GM23338 (cell line): ENCODE data around the gene CXCR5. TPM values are rescaled to one million over a fixed set of nuclear protein-coding genes. Genes with fewer than 3 reads are reported as not detected.

Experiments used
- ATAC-seq: fragments of 200-7000 bp; cut with Tn5 transposase; 3 replicates; pipeline ENCODE4 v1.9.1; 2020
- DNase-seq: peaks from one replicate; pipeline ENCODE4 v3.0.0-alpha.2; 2015; ENCODE audit warnings: low spot score
- H2AFZ ChIP-seq: fragments of 200-600 bp; sonication (generic); 2 replicates; pipeline ENCODE4 v1.8.0; 2016; ENCODE audit warnings: antibody characterized with exemption, mild to moderate bottlenecking, moderate library complexity
- H3F3A ChIP-seq: fragments of 200-600 bp; sonication (generic); replicated peaks from 2 replicates; pipeline ENCODE4 v1.8.0; 2017; ENCODE audit warnings: antibody characterized with exemption, mixed run types, low read depth
- H3K27ac ChIP-seq: fragments of 200-600 bp; sonication (generic); 2 replicates; pipeline ENCODE4 v1.6.1; 2016; ENCODE audit warnings: low read depth
- H3K27me3 ChIP-seq: fragments of 200-600 bp; sonication (generic); 2 replicates; pipeline ENCODE4 v1.8.0; 2016; ENCODE audit warnings: mild to moderate bottlenecking, mixed run types, moderate library complexity; ENCODE audit not compliant: insufficient read depth
- H3K36me3 ChIP-seq: fragments of 200-600 bp; sonication (generic); 2 replicates; pipeline ENCODE4 v1.8.0; 2016; ENCODE audit warnings: mild to moderate bottlenecking; ENCODE audit not compliant: insufficient read depth
- H3K4me1 ChIP-seq: fragments of 200-600 bp; sonication (generic); 2 replicates; pipeline ENCODE4 v1.8.0; 2016; ENCODE audit warnings: mild to moderate bottlenecking, moderate library complexity; ENCODE audit not compliant: insufficient read depth
- H3K4me2 ChIP-seq: fragments of 200-600 bp; sonication (generic); 2 replicates; pipeline ENCODE4 v1.7.1; 2017; ENCODE audit warnings: mixed run types
- H3K4me3 ChIP-seq: fragments of 200-600 bp; sonication (generic); 2 replicates; pipeline ENCODE4 v1.6.1; 2016; ENCODE audit warnings: mixed run types
- H3K79me2 ChIP-seq: fragments of 200-600 bp; sonication (generic); replicated peaks from 2 replicates; pipeline ENCODE4 v1.8.0; 2017; ENCODE audit warnings: mild to moderate bottlenecking; ENCODE audit not compliant: insufficient read depth
- H3K9me2 ChIP-seq: fragments of 200-600 bp; sonication (generic); 2 replicates; pipeline ENCODE4 v1.8.0; 2017; ENCODE audit not compliant: insufficient read depth
- H4K20me1 ChIP-seq: fragments of 200-600 bp; sonication (generic); replicated peaks from 2 replicates; pipeline ENCODE4 v1.8.0; 2017; ENCODE audit warnings: mild to moderate bottlenecking; ENCODE audit not compliant: insufficient read depth
- H3K27ac Mint-ChIP-seq: 2 replicates; pipeline ENCODE4 v1.8.0; 2020; ENCODE audit warnings: inconsistent platforms, mild to moderate bottlenecking, moderate library complexity, mixed read lengths
- H3K27me3 Mint-ChIP-seq: 3 replicates; pipeline ENCODE4 v1.8.0; 2022; ENCODE audit warnings: low read depth, mild to moderate bottlenecking, moderate library complexity, mixed read lengths, inconsistent platforms; ENCODE audit not compliant: insufficient read depth, poor library complexity
- H3K36me3 Mint-ChIP-seq: 3 replicates; pipeline ENCODE4 v1.8.0; 2021; ENCODE audit warnings: low read depth, mild to moderate bottlenecking, inconsistent platforms, moderate library complexity, mixed read lengths
- H3K4me1 Mint-ChIP-seq: 3 replicates; pipeline ENCODE4 v1.8.0; 2020; ENCODE audit warnings: mild to moderate bottlenecking, inconsistent platforms, mixed read lengths
- H3K4me3 Mint-ChIP-seq: 3 replicates; pipeline ENCODE4 v1.8.0; 2021; ENCODE audit warnings: moderate library complexity, mild to moderate bottlenecking, inconsistent platforms, mixed read lengths
- H3K9me3 Mint-ChIP-seq: 3 replicates; pipeline ENCODE4 v1.8.0; 2020; ENCODE audit warnings: moderate library complexity, mild to moderate bottlenecking, inconsistent platforms, mixed read lengths
- CTCF ChIP-seq, 2 experiments: fragments of 200-600 bp in 1 of 2; sonication (generic) in 1 of 2; conservative IDR thresholded peaks; 2 replicates each; pipeline versions ENCODE4 v1.5.1 to v1.6.1; 2016 to 2017; ENCODE audit warnings: antibody characterized with exemption in 2 of 2, low read depth in 2 of 2, mild to moderate bottlenecking in 2 of 2, moderate library complexity in 1 of 2
- EZH2phosphoT487 ChIP-seq: fragments of 200-600 bp; sonication (generic); IDR thresholded peaks from one replicate; pipeline ENCODE4 v1.8.1; 2018; ENCODE audit warnings: antibody characterized with exemption; ENCODE audit not compliant: unreplicated experiment
- NANOG ChIP-seq: IDR thresholded peaks from 2 replicates; pipeline ENCODE4 v1.6.1; 2016; ENCODE audit warnings: antibody characterized with exemption, borderline replicate concordance
- POLR2AphosphoS5 ChIP-seq: IDR thresholded peaks from 2 replicates; pipeline ENCODE4 v1.6.1; 2016; ENCODE audit warnings: antibody characterized with exemption, low read depth
- ZNF114 ChIP-seq: fragments of 250-450 bp; sonication (Bioruptor Pico); IDR thresholded peaks from 2 replicates; pipeline ENCODE4 v1.5.0; 2020; ENCODE audit warnings: mild to moderate bottlenecking, moderate library complexity
- ZNF331 ChIP-seq: fragments of 250-450 bp; sonication (Bioruptor Pico); IDR thresholded peaks from 2 replicates; pipeline ENCODE4 v1.5.0; 2020; ENCODE audit warnings: low read depth, mild to moderate bottlenecking, moderate library complexity
- polyA plus RNA-seq: library from polyadenylated mRNA; unstranded; fragments of >200 nt; fragmentation: Nextera tagmentation; extraction: Ambion mirVana; gene quantifications from 2 replicates; pipeline ENCODE4 v1.2.1, GENCODE V29; 2016
- total RNA-seq: library from RNA; depleted of rRNA; stranded (reverse); fragments of >200 nt; shearing (Covaris generic); gene quantifications from 2 replicates; pipeline ENCODE4 v1.2.3, GENCODE V29; 2014
- TF ChIP-seq, protein P1 (sequence below): IDR thresholded peaks from 2 replicates; pipeline ENCODE4 v1.6.1; 2016; ENCODE audit warnings: antibody characterized with exemption

The CXCR5 gene
- total and polyA plus RNA-seq, 2 experiments from 2014 or later: 0.18 TPM; not detected in 1

DNA sequence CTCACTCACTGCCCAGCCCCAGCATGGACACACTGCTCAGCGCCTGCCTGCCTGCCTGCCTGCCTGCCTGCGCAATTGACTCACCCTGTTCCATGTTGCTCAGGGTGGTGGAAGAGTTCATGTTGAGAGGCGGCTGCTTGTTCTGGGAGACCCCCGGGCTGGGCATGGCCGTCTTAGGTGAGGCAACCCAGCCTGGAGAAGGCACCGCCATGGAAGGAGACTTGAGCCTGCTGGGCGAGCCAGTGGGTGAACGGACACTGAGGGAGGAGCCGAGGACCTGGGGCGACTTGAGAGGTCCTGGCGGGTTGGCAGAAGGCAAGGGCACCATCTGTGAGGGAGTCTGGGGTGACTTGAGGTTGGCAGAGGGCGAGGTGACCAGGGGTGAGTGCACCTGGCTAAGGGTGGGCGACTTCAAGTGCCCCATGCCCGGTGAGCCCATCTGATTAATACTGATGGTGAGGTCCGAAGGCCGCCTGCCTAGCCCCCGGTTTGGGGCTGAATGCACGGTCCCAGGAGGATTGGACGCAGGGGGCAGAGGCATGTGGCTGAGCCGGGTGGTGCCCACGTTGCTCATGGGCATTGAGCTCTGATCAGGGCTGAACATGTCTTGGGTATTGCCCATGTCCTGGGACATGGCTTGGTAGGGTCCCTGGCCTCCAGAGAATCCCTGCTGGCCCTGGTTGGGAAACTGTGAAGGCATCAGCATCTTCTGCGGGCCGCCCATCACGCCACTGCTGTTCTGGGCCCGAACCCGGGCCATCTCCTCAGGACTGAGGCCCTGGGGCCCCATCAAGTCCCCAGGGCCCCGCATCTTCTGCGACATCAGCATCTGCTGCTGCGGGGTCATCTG lies 17.1 kb downstream of the CXCR5 start (continued):
- TF ChIP-seq ZNF114 (no peak), POLR2AphosphoS5 (no peak; the same call in 1 of the 2 replicates)

GRCh38 chr11:118901494-118902335 lies 18.0 kb downstream of the CXCR5 start:
- Mint-ChIP-seq H3K27me3 (peaks cover 22% of the 10 kb centered on the region), H3K36me3 (peaks cover 66% of the 10 kb centered on the region), H3K9me3 (no peaks in the 10 kb centered on the region; the same call in 2 of the 3 replicates), H3K4me3 (no peak overlapping the region), H3K4me1 (peaks cover 30% of the 10 kb centered on the region), H3K27ac (no peak overlapping the region)
- H4K20me1 ChIP-seq: peaks cover 20% of the 10 kb centered on the region
- peaks cover 27% of the 10 kb centered on the region for H3K79me2 ChIP-seq
- H3K4me2 ChIP-seq: no peak overlapping the region
- no peak overlapping the region for H3K27ac ChIP-seq
- 0 out of 2 replicates have a peak, but pooled peaks cover 3% of the 10 kb centered on the region for H3F3A ChIP-seq
- no peak overlapping the region for H3K4me3 ChIP-seq
- no peaks in the 10 kb centered on the region for H3K9me2 ChIP-seq
- peaks cover 19% of the 10 kb centered on the region for H3K4me1 ChIP-seq
- DNase-seq (no peak), ATAC-seq (no peak)
- no peaks in the 10 kb centered on the region for H3K27me3 ChIP-seq
- H3K36me3 ChIP-seq: peaks cover 16% of the 10 kb centered on the region; the same call in 1 of the 2 replicates
- no peak for TF ChIP-seq NANOG
- TF ChIP-seq POLR2AphosphoS5: no peak; the same call in 1 of the 2 replicates
- no peak for TF ChIP-seq EZH2phosphoT487
- TF ChIP-seq CTCF (conservative IDR thresholded peaks at IDR 0.05; ENCODE audit: low read depth in 2 of 2): peak; percentile 8 to 54; a peak in 2 of 4 replicates
- no peak overlapping the region for H2AFZ ChIP-seq

DNA sequence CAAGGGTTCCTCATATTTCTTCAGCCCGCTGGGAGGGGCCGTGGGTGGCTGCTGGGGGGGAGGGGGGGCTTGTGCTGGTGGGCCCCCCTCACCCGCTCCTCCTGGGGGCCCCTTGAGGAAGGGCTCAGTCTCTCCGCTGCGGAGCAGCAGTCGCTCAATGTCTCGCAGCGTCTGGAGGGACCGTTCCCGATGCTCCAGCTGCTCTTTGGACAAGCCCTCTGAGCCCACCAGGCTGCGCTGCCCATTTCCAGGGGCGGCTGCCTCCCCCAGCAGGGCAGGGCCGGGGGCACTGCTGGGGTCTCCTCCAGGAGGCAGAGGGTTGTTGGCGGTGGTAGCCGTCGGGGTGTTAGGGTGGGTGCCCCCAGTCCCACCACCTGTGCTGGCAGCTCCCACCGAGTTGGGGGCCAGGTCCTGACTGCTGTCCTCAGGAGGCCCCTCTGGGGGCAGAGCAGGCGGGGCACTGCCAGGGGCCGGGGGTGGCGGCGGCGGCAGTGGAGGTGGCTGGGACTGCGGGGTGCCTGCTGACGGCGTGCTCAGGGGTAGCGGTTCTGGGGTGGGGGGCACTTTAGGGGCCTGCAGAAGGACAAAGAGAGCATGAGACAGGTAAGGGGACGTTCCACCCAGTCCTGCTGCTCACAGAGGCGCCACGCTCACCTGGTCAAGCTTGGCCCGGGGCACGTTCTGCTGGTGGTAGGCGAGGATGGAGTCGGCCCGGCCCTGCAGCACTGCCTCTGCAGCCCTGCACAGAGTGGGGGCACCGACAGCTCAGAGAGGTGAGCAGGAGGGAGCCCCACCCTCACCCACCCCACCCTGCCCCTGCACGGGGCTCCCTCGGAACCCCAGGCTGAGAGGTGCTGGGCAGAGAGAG lies 18.9 kb downstream of the CXCR5 start:
- Histone ChIP-seq H3K4me2 (no peak overlapping the region), H2AFZ (no peak overlapping the region), H3K27me3 (no peaks in the 10 kb centered on the region), H3K4me3 (no peak overlapping the region), H3K79me2 (peaks cover 29% of the 10 kb centered on the region), H3F3A (0 out of 2 replicates have a peak, but pooled peaks cover 4% of the 10 kb centered on the region), H3K4me1 (peaks cover 15% of the 10 kb centered on the region), H3K27ac (no peak overlapping the region), H3K36me3 (peaks cover 16% of the 10 kb centered on the region; the same call in 1 of the 2 replicates), H3K9me2 (no peaks in the 10 kb centered on the region), H4K20me1 (peaks cover 19% of the 10 kb centered on the region)
- ATAC-seq (no peak), DNase-seq (no peak)
- Mint-ChIP-seq H3K4me1 (peaks cover 30% of the 10 kb centered on the region), H3K27ac (no peak overlapping the region), H3K36me3 (peaks cover 69% of the 10 kb centered on the region), H3K9me3 (no peaks in the 10 kb centered on the region), H3K4me3 (no peak overlapping the region), H3K27me3 (peaks cover 18% of the 10 kb centered on the region)
- TF ChIP-seq ZNF114 (no peak), CTCF (conservative IDR thresholded peaks at IDR 0.05; ENCODE audit: low read depth in 2 of 2) (no peak), POLR2AphosphoS5 (no peak), ZNF331 (CRISPR knock-in tag) (no peak), NANOG (no peak)
- TF ChIP-seq, protein P1, sequence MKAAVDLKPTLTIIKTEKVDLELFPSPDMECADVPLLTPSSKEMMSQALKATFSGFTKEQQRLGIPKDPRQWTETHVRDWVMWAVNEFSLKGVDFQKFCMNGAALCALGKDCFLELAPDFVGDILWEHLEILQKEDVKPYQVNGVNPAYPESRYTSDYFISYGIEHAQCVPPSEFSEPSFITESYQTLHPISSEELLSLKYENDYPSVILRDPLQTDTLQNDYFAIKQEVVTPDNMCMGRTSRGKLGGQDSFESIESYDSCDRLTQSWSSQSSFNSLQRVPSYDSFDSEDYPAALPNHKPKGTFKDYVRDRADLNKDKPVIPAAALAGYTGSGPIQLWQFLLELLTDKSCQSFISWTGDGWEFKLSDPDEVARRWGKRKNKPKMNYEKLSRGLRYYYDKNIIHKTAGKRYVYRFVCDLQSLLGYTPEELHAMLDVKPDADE: no peak
